Cardiac fibroblast (primary cell): ENCODE data around the gene GRIN2C.

Experiments
- DNase-seq, 2 donors: peaks; one replicate each; pipeline versions ENCODE4 v3.0.0 to v3.0.0-alpha.2; 2010; ENCODE audit warnings: low read depth in 2 of 2
- H3K4me3 ChIP-seq, 2 donors: replicated peaks in 1 of 2; 1 replicate in 1 of 2; 2 replicates in 1 of 2; pipeline ENCODE4 v1.5.1; 2011; ENCODE audit warnings: low read depth in 2 of 2, low read length in 2 of 2, mild to moderate bottlenecking in 2 of 2, moderate library complexity in 1 of 2
- CTCF ChIP-seq: IDR thresholded peaks from one replicate; pipeline ENCODE4 v1.5.1; 2011; ENCODE audit warnings: low read depth, mild to moderate bottlenecking, low read length, inconsistent platforms

The GRIN2C gene

GRCh38 chr17:74863420-74864296 is 4.0 kb upstream of the GRIN2C start:
- no peak for DNase-seq
- no peak for TF ChIP-seq CTCF

DNA sequence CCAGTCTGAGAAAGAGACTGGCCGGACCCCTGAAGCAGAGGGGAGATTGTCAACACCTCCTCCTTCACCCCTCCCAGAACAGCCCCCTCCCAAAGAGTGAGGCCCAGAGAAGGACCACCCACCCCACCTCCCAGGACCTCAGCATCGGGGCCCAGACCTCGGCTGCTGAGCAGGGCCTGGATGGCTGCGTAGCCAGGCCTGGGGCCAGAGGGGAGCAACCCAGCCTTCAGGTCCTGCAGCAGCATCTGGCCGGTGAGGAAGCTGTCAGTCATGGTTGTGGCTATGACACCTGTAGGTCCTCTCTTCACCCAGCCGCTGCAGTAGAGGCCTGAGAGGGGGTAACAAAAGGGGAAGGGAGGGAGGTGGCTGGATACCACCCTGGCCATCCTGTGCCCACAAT is 3.2 kb upstream of the GRIN2C start:
- H3K4me3 ChIP-seq, result no peak overlapping the region
- DNase-seq, result no peak
- no peak for TF ChIP-seq CTCF

More at GRCh38 chr17:74863420-74864296, 4.0 kb upstream of the GRIN2C start:
- H3K4me3 ChIP-seq, result no peak overlapping the region

- peak; percentile 41 to 57 for DNase-seq
- H3K4me3 ChIP-seq, result no peak overlapping the region
- peak; percentile 68 for TF ChIP-seq CTCF
Observed at GRCh38 chr17:74862108-74862901, 2.6 kb upstream of the GRIN2C start.

GRCh38 chr17:74861662-74862107 is 2.0 kb upstream of the GRIN2C start:
- H3K4me3 ChIP-seq, result no peak overlapping the region
- TF ChIP-seq CTCF, result no peak
- no peak for DNase-seq

GRCh38 chr17:74860872-74861661 is 1.4 kb upstream of the GRIN2C start:
- TF ChIP-seq CTCF, result no peak
- no peak overlapping the region for H3K4me3 ChIP-seq

GRCh38 chr17:74860229-74860871 is 665 bp upstream of the GRIN2C start:
- no peak overlapping the region for H3K4me3 ChIP-seq
- TF ChIP-seq CTCF, result no peak
- DNase-seq, result no peak

More at GRCh38 chr17:74860872-74861661, 1.4 kb upstream of the GRIN2C start:
- no peak for DNase-seq
